OCI-LY7 (cell line): ENCODE data around the gene CREB5.

Experiments
- CTCF ChIP-seq: fragments of 200-600 bp; sonication (generic); conservative IDR thresholded peaks from 2 replicates; pipeline ENCODE4 v1.5.1; 2014; ENCODE audit warnings: mild to moderate bottlenecking, antibody characterized with exemption, low read length, moderate library complexity, mixed read lengths
- EZH2phosphoT487 ChIP-seq: fragments of 200-600 bp; sonication (generic); IDR thresholded peaks from 2 replicates; pipeline ENCODE4 v1.6.1; 2018; ENCODE audit warnings: low read depth, borderline replicate concordance, mild to moderate bottlenecking, mixed run types, antibody characterized with exemption, low read length, moderate library complexity, mixed read lengths

GRCh38 chr7:28708033-28708951, 296.0 kb downstream of the CREB5 start:
- TF ChIP-seq EZH2phosphoT487 = no peak
- no peak for TF ChIP-seq CTCF
